Amygdala (tissue), 56 donors: Measurements from ENCODE around the gene MAP4K2.

Experiments
- DNase-seq, 56 donors: peaks; one replicate each; lab custom pipeline; 2025; lab: John Stamatoyannopoulos, UW

MAP4K2 gene

DNA sequence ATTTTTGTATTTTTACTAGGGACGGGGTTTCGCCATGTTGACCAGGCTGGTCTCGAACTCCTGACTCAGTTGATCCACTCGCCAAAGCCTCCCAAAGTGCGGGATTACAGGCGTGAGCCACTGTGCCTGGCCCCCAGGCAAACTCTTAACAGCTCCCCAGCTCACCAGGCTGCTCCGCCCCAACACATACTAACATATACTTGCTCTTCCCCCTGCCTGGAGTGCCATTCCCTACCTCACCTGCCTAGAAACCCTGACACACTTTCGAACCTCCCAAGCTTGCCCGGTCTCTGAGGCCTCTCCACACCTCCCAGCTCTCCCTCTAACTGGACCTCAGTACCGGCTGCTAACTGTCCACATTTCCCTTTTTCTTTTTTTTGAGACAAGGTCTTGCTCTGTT is 8.5 kb downstream of the MAP4K2 start:
- DNase-seq: no peak

DNA sequence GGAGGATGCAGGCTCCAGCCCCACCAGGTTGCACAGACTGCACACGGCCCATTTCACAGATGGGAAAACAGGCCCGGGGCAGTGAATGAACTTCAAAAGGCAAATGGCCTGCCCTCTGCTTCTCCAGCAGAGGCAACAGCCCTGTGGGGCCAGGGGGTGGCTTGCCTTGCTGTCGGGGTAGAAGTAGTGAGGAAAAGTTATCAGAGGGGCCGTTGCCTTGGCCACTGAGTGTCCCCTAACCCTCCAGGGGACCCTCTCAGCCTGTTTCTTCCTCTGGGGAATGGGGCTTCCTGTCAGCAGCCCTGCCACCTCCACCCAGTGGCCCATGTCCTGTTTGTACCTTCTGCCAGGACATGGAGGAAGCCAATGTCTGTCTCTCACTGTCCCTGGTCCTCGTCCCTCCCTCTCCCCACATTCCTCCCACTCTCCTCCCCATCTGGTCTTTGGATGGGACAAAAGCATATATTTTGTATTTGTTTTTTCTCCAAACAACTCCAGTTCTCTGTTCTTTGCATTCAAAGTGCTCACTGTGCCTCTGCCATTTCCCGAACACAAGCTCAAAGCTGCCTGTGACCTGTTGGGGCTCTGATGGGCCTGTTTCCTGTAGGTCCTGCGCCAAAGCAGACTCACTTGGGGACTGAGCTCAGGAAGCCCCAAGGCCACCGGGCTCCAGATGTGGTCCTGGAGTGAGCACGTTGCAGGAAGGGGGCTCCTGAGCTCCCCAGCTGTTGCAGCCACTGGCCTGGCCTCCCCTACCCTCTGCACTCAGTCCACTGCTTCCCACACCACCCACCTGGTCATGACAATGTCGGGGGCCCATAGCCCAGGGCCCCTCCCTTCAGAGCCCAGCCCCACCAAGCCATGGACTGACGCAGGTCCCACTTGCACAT is 9.5 kb downstream of the MAP4K2 start:
- no peak for DNase-seq

DNA sequence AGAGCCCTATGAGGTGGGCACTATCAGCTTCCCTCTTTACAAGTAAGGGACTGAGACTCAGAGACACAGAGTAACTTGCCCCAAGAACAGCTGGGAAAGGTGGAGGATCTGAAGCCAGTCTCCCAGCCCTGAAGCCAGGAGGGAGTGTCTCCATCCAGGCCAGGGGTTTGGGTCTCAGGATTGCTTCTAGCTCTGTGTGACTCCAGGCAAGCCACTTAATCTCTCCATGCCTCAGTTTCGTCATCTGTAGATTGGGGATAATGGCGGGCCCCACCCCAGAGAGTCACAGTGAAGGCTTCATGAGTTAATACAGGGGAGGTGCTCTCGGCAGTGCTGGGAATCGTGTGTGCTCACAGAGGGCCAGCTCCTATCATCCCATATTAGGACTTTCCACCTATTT is 10.5 kb downstream of the MAP4K2 start:
- no peak for DNase-seq

DNA sequence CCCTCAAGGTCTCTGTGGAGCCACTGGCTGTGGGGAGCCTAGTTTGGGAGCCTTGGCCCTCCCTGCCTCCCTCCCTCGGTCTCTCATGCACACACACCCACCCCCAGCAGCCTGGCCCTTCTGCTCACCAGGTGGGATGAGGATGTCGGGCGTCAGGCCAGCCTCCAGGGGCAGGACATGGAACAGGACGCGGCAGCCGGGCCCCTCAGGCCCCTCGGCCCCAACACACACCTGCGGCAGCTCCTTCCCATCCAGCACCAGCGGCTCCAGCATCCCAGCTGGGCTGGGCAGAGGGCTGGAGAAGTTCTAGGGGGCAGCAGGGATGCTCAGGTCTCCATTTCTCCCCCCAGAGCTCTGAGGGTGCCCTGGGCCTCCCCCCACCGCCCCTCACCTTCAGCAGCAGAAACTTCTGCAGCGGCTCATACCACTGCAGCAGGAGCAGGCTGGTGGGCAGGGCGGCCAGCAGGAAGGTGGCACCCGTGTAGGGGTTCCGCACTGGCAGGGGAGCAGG is 11.2 kb downstream of the MAP4K2 start:
- no peak for DNase-seq

DNA sequence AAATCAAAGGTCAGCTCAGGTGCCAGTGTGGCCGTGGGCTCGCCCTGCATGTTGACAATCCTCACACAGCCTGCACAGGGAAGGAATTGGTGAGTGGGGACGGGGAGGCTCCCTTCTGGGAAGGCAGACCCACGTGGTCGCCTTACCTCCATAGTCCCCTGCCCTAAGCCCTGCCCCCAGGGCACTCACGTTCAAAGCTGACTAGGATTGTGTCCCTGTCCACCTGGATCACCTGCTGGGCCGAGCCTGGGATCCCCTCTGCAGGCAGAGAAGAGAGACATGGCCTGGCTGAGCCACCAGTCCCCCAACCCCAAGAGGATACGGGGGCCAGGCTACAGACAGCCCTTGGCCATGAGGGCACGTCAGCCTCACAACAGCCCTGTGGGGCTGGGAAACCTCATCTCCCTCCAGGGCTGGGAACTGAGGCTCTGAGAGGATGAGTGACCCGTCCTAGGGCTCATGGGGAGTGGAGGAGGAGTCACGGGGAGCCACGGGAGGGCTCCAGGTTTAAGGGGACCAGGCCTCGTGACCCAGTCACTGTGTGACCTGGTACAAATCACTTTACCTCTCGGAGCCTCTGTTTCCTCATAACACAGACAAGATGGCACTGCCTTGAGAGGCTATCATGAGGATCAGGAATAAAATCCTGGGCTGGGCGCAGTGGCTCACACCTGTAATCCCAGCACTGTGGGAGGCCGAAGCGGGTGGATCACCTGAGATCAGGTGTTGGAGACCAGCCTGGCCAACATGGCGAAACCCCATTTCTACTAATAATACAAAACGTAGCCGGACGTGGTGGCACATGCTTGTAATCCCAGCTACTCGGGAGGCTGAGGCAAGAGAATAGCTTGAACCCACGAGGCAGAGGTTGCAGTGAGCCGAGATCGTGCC is 12.6 kb downstream of the MAP4K2 start:
- no peak for DNase-seq

DNA sequence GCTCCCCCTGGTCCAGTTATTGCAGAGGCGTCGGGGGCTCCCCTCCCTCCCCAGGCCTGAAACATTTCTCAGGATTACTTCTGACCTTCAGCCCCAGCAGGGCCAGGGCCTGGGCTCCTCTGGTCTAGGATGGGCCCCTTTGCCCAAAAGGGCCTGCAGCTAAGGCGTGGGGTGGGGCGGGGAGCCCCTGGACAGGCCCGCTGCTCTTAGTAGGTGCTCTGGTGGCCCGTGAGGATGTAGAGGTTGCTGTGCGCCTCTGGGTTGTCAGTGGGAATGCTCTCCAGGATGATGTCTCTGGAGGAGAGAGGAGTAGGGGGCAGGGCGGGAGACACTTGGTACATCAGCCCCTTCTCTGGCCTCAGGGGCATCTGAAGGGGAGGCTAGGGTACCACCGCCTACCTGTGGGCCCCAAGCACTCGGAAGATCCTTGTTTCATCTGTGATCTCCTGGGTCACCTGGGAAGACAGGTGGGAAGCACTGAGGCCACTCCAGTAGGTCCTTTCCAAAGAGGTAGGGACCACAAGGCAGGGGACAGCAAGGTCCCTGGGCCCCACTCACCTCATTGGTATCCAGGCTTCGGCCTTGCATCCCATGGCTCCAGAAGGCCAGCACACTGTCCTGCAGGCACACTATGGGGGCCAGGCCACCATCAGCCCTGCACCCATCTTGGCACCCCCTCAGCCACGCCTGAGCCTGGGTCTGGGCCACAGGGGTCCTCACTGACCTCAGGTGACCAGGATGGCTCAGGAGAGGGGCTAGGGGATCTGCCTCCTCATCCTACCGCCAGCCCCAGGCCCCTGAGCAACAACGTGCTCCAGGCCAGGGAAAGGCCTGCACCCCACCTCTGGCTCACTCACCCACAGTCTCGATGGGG is 13.4 kb downstream of the MAP4K2 start:
- no peak for DNase-seq

DNA sequence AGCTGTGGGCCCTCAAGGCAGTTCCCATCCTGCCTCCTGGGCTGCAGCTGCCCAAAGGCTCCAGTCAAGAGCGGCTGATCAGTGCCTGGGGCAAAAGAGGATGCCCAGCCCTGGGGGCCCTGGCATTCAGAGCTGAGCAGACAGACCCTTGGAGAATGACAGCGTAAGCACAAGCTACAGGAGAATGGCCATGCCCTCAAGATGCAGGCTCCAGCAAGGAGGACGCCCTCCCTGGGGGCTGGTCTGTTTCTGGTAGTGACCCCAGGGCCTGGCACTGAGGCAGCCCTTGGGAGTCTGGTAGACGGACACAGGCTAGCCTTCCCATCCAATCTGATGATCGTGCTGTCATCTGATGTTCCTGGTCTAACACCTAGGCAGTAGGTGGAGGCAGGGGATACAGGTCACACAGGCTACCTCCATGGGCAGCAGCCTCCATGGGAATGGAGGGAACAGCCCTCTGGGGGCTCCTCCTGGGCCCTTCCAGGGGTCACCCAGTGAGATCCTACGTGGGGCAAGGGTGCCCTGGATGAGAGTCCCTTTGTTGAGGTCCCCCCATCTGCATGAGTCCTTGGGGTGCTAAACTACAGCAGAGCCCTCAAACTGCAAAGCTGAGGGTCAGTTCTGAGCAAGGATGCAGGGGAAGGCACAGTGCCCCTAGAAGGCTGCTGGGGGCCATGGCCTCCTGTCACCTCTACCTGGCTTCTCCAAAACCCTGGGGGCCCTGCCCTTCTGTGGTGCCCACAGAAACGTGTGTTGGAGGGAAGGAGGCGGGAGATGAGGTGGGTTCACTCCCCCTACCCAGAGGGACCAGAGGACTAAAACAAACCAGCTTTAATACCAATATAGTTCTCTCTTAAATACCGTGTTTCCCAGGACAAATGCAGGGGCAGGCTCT is 14.4 kb downstream of the MAP4K2 start:
- DNase-seq: no peak

DNA sequence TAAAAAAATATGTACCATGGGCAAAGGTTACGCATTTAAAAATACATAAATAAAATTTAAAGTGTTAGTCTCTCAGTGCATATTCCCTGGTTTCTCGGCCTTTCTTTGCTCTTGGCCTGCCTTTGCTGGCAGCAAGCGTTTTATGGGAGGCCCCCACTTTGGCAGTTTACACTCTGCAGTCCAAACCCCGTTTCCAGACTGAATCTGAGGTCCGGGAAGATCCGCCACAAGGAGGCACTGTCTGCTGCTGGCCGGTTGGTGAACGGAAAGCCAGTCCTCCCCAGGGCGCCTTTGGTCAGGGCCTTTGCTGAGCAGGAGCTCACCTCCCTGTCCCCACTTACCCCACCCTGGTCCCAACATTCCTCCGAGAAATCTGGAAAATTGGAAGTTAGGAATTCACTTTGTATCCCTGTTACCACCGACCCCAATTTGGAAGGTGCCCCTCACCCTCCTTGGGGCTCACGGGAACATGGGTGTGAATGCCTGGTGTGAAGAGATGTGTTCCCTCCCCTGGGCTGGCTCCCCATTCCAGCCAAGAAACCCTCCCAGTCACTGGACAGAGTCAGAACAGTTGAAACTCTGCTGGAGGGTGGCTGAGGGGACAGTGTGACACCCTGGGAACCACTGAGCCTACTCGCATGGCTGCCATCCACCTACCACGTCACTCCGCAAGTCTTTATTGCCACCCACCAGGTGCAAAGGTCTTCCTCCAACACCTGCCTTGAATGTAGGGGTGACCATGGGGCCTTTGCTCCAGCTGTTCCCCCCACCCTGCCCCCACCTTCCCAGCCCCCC is 15.3 kb downstream of the MAP4K2 start:
- DNase-seq: peak in 19 of 56 donors; percentile 5 to 66 (median 31)

DNA sequence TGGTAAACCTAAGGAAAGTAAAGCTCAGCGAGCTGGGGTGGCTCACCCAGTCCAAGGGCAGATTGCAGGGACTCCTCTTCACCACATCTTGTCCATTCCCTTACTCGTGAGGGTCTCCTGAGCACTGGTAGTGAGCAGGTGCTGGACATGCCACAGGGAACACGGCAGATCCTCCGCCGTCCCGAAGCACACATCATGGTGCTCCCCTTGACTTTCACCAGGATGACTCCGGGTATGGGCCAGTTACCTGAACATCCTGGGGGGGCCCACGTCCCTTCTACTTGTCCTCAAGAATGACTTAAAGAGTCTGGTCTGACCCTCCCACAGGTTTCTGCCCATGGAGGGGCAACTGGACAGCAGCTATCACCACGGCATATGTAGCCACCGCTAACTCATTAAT is 16.7 kb downstream of the MAP4K2 start:
- no peak for DNase-seq

DNA sequence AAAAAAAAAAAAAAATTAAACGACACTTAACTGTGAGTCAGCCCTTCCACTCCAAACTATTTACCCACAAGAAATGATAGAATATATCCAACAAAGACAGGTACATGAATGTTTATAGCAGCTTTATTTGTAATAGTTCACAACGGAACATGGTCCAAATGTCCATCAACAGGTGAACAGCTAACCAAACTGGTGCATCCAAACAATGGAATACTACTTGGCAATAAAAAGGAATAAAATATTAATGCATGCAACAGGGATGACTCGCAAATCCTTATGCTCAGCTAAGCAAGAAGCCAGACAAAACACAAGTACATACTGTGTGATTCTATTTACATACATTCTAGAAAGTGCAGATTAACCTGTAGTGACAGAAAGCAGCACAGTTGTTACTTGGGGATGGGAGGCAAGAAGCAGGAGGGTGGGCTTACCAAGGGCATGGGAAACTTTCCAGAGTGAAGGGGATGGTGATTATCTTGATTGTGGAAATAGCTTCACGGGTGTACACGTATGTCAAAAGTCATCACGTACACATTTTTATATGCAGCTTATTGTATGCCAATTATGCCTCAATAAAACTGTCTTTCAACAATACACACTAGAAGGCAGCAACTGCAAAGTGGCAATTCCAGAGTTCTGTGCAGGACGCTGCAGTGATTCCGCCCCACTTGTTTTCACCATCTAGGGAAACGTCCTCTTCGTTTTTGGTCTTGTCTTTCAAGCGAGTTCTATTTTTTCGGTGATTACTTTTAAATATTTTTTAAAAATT is 18.0 kb downstream of the MAP4K2 start:
- DNase-seq: no peak

DNA sequence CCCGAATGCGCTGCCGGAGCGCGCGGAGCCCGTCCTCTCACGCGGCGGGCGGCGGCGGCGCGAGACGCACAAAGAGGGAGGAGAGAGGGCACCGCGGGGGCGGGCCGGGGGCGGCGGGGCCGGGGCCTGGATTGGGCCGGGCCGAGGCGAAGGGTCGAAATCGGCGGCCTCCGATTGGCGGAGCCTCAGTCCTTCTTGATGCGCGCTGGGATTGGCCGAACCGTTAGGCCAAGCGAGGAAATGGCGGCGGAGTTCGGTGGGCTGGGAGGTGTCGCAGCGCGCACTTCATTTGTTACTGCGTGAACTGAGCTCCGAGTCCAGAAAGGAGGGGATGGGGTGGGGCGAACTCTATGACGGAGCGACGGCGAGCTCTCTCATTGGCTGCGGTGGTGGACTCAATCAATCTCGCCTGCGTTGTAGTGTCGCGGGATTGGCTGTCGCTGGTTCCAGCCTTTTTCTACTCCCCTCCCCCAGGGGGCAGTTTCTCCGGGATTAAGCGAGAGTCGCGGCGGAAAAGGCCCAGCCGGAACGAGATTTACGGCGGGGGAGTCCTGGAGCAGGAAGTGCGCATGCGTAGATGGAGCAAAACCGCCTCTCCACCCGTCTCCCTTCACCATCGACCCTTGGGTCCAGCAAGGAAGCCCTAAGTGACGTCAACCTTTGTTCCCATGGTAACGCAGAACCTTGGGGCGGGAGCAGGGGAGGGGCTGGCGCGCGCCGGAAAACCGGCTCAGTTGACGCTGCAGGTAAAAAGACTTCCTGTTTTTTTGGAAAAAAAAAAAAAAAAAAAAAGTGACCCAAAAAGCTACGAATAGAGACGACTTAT is 24.3 kb downstream of the MAP4K2 start, which contains the start of gene SF1:
SF1 (minus strand) TSS at position 70 of the 826 bp plus-strand sequence. CDS start 150 bp downstream, outside the sequence.
- peak; percentile 92 to 100 (median 99) for DNase-seq

DNA sequence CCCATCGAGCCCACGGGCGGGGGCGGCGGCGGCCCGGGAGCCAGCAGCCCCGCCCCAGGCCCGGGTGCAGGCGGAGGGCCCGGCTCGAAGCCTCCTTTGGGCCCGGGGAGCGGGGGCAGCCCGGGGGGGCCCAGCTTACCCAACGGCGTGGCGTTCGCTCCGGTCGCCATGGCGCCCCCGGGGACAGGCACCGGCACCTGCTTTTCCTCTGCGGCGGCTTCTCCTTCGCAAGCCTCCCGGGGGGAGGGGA is 24.9 kb downstream of the MAP4K2 start:
- DNase-seq: no peak

DNA sequence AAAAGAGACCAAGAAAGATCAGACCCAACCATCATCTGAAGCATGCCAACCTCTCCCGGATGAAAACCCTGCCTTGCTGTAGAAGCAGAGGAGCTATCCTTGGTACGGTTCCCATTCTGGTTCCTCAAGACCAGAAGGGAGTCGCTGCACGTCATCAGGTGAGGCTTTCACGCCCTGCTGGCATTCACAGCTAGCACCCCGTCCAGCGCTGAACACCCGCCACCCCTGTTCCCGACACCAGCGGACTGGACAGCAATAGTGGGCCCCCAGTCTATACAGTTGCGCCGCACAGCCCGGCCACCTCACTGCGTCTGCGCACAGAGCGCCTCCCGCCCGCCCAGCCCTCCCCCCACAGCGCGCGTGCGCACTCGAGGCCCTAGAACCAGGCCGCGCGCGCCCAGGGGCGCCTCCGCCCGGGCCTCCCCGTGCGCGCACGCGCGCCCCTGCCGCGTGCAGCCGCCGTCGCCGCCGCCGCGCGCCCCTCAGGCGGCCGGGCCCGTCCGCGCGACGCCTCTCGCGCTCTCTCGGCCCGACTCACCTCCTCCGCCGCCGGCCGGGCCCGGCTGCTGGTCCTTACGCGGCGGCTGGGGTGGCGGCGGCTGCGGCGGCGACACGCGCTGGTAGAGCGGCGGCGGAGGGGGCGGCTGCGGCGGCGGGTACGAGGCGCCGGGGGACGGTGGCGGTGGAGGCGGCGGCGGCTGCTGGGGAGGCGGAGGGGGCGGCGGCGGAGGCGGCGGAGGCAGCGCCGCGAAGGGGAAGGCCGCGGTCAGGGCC is 25.4 kb downstream of the MAP4K2 start:
- peak in 52 of 56 donors; percentile 22 to 87 (median 68) for DNase-seq

DNA sequence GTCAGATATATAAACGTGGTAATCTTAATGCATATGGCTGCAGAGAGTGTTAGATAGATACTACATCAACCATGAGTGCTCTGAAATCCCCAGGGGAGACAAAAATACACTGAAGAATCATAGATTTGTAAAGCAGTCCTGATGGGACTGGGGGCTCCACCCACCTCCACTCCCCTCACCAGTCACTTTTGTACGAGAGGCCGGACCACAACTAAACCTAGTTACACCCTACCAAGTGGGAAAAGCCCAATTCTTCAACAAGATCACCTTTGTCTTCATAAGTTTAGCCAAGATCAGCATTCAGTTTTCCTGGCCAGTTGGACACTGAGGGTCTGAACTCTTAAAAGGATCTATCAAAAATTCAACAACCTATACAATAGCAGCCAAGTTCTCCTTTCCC is 26.1 kb downstream of the MAP4K2 start:
- no peak for DNase-seq

DNA sequence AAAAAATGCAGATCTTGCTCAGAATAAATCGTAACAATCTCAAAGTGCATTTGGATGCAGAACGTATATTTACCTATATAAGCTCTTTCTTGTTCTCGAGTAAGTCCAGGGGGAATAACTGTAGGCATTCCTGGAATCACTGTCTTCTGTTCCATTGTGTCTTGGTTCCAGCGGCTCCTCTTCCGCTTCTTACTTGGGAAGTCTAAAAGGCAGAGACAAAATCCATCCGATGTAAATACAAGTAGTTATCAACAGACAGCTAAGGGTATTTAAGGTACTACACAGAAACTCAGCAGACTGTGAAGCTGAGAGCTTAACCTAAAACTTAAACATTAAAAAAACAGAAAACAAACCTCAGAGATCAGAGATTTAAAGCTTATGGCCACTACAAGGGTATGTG is 26.6 kb downstream of the MAP4K2 start:
- DNase-seq: no peak

DNA sequence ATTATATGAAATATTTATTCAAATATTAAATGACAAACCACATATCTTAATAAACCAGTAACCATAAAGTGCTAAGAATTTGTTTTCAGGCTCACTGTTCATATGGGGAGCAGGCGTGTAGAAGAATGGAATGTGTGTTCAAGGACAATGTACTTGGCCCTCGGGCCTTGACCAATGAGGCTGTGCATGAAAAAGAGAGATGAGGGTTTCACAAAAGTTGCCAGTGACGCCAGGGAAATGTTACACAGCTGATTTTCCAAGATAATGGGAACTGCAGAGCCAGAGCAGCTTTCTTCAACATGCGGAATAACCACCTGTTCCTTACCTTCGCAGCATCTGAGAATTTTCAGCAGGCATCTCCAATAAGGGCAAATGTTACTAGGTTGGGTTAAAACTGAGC is 28.9 kb downstream of the MAP4K2 start:
- no peak for DNase-seq
